ENCODE data around the gene ZMIZ1.

Gene ZMIZ1

DNA sequence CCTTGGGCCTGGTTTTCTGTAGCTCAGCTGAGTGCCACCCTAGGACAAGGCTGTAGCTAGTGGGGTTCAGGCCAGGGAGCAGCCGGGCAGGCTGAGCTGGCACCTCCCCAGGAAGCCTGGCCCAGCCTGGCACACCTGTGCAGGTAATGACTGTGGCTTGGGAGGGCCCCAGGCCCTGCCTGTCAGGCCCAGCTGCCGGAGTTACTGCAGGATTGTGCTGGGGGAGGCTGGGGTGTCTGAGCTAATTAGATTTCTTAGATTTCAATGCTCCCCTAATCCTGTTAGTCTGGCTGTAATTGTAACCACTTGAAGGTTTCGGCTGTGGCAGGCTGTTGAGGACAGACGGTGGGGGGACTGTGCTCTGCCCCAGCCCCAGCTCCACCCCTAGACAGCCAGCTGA lies 6.0 kb downstream of the ZMIZ1 start:
- no peak for DNase-seq (ENCODE audit: low spot score)
- TF ChIP-seq, protein P1, sequence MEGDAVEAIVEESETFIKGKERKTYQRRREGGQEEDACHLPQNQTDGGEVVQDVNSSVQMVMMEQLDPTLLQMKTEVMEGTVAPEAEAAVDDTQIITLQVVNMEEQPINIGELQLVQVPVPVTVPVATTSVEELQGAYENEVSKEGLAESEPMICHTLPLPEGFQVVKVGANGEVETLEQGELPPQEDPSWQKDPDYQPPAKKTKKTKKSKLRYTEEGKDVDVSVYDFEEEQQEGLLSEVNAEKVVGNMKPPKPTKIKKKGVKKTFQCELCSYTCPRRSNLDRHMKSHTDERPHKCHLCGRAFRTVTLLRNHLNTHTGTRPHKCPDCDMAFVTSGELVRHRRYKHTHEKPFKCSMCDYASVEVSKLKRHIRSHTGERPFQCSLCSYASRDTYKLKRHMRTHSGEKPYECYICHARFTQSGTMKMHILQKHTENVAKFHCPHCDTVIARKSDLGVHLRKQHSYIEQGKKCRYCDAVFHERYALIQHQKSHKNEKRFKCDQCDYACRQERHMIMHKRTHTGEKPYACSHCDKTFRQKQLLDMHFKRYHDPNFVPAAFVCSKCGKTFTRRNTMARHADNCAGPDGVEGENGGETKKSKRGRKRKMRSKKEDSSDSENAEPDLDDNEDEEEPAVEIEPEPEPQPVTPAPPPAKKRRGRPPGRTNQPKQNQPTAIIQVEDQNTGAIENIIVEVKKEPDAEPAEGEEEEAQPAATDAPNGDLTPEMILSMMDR (IDR thresholded peaks at IDR 0.05; ENCODE audit: extremely low read depth, missing control alignments) = no peak

DNA sequence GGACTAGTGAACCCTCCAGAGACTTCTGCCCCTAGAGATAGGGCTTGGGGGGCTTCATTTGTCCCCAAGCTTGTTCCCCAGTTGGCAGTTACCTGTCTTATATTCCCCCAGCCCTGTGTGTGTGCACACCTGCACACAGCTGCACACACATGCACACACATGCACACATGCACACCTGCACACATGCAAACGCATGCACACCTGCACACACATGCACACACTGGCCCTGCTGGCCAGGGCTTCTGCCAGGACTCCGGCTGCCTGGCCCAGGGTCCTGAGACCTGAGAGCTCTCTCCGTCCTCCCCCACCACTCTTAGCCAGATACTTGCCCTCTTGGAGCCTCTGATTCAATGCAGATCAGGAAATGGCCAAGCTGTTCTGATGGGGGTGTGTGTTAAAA lies 6.7 kb downstream of the ZMIZ1 start:
- no peak for DNase-seq (ENCODE audit: low spot score)
- TF ChIP-seq, protein P1 (IDR thresholded peaks at IDR 0.05; ENCODE audit: extremely low read depth, missing control alignments) = no peak

DNA sequence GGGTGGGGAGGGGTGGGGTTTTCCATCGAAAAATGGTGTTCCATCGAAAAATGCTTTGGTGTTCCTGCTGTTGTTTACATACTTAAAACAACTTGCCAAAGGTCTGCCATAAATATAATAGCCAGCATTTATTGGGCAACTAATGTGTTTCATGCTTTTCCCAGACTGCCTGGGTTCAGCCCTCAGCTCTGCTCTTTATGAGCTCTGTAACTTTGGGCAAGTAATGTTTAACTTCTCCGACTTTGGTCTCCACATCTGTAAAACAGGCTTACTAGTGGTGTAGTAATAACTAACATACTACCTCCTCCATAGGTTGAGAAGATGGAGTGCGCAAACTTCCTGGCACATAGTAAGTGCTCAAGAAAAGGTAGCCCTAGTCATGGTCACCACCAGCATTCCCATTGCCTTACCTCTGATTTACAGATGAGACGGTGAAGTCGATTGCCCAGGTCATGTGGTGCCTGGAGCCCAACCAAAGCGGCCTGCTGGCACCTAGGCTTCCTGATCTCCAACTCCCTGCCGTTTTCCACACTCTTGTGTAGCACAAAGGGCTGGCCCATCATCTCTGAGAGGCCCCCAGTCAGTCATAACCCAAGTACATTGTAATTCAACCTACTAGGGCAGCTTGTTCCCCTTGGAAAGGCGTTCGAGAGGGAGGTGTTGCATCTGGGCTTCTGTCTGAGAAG lies 8.9 kb downstream of the ZMIZ1 start:
- no peak for DNase-seq (ENCODE audit: low spot score)
- TF ChIP-seq, protein P1 (IDR thresholded peaks at IDR 0.05; ENCODE audit: extremely low read depth, missing control alignments) = no peak

DNA sequence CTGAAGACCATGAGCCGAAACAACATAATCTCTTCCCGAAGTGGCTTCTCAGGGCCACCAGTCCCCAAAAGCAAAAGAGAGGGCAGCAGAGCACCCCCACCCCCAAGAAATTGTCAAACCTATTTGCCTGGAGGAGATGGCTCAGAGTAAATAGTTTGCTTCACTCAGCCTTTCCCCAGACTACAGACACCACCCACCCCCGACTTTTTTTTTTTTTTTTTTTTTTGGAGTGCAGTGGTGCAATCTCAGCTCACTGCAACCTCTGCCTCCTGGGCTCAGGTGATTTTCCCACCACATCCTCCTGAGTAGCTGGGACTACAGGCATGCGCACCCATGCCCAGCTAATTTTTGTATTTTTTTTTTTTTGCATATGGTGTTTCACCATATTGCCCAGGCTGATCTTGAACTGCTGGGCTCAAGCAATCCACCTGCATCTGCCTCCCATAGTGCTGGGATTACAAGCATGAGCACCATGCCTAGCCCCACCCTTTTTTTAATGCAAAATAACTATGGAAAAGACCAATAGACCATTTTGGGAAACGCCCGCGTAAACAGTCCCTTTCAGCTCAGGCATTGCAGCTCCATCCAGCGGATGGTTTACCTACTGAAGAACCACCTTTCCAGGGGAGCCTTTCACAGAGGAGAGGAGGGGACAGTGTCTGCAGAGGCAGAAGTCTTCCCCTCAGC lies 9.7 kb downstream of the ZMIZ1 start:
- TF ChIP-seq, protein P1 (IDR thresholded peaks at IDR 0.05; ENCODE audit: extremely low read depth, missing control alignments) = no peak
- DNase-seq (ENCODE audit: low spot score) = no peak

DNA sequence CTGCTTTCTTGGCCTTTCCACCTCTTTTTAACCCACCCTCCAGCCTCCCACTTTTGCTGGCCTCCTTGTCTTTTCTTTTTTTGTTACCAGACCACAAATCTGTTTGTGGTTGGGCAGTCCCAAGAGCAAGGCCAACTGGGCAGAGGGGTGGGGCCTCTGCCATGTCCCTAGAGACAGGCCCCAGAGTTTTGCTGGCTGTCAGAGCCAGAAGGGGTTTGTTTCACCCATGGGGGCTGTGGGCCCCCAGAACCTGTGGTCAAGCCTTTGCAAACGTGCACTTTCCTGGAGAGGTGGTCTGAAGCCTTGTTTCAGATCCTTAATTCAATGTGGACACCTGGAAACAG lies 10.3 kb downstream of the ZMIZ1 start:
- no peak for DNase-seq (ENCODE audit: low spot score)
- TF ChIP-seq, protein P1 (IDR thresholded peaks at IDR 0.05; ENCODE audit: extremely low read depth, missing control alignments) = no peak

DNA sequence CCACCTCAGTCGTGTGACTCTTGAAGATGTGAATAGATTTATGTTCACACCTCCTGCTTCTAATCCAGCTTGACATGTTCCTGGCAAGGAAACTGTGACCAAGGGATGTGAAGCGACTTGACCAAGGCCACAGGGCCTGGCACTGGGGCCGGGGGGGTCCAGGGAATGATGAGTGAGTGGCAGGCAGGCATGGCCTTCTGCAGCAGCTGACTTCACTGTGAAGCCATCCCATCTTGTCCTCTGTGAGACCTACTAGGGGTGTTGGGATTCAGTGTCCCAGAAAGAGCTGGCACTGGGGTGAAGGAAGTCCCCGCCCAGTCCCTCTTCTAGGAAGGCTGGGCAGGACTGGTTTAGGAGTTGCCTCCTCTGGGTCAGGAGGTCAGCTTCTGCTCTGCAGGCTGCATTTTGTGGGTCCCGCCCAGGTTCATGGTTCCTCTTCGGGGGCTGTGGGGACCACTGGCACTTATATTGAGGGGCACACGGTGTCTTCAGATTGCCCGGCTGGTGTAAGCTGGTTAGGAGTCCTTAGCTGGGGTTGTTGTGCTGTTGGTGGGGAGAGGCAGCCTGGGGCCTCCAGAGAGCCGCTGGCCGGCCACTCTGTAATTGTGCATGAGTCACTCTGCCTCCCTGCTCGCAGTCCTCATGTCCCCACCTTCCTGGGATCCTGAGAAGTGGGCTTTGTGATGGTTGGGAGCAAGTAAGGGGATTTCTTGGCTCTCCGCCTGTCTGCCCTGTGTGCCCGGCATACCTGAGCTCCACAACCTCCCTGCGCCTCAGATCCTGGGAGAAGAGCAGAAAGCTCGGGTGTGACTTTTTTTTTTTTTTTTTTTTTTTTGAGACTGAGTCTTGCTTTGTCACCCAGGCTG lies 11.0 kb downstream of the ZMIZ1 start:
- TF ChIP-seq, protein P1 (IDR thresholded peaks at IDR 0.05; ENCODE audit: extremely low read depth, missing control alignments) = no peak
- no peak for DNase-seq (ENCODE audit: low spot score)
